Measurements from ENCODE around the gene KCNQ1. TPM values are rescaled to one million over a fixed set of nuclear protein-coding genes. Genes with fewer than 3 reads are reported as not detected.

The KCNQ1 gene
- total RNA-seq, 6 donors from 2014 or later: 18.0 to 45.4 (median 32.7) TPM

GRCh38 chr11:2409611-2410468 is 35.0 kb upstream of the KCNQ1 start:
- no peaks in the 10 kb centered on the region for H3K36me3 ChIP-seq
- ATAC-seq (ENCODE audit: low FRiP score in 2 of 2) (no peak), DNase-seq (peak in 1 of 2 donors; percentile 70)
- H3K27me3 ChIP-seq: peaks cover 0 to 5% (median 0%) of the 10 kb centered on the region in 4 donors
- 49 to 60% methylated on average over 32 to 33 of the region's 42 CpGs for WGBS, 2 donors
- H3K4me3 ChIP-seq: no peak overlapping the region
- H3K27ac ChIP-seq: no peak overlapping the region
- no peak for TF ChIP-seq EP300 (IDR thresholded peaks at IDR 0.05)
- no peak for TF ChIP-seq POLR2AphosphoS5 (IDR thresholded peaks at IDR 0.05)
- TF ChIP-seq, protein P1, sequence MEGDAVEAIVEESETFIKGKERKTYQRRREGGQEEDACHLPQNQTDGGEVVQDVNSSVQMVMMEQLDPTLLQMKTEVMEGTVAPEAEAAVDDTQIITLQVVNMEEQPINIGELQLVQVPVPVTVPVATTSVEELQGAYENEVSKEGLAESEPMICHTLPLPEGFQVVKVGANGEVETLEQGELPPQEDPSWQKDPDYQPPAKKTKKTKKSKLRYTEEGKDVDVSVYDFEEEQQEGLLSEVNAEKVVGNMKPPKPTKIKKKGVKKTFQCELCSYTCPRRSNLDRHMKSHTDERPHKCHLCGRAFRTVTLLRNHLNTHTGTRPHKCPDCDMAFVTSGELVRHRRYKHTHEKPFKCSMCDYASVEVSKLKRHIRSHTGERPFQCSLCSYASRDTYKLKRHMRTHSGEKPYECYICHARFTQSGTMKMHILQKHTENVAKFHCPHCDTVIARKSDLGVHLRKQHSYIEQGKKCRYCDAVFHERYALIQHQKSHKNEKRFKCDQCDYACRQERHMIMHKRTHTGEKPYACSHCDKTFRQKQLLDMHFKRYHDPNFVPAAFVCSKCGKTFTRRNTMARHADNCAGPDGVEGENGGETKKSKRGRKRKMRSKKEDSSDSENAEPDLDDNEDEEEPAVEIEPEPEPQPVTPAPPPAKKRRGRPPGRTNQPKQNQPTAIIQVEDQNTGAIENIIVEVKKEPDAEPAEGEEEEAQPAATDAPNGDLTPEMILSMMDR (IDR thresholded peaks at IDR 0.05): no peak
- no peak for TF ChIP-seq POLR2A (IDR thresholded peaks at IDR 0.05)
- no peaks in the 10 kb centered on the region for H3K9me3 ChIP-seq
- H3K4me1 ChIP-seq: no peaks in the 10 kb centered on the region

GRCh38 chr11:2410616-2411015 is 34.2 kb upstream of the KCNQ1 start:
- TF ChIP-seq POLR2AphosphoS5 (IDR thresholded peaks at IDR 0.05) (no peak), POLR2A (IDR thresholded peaks at IDR 0.05) (no peak), EP300 (IDR thresholded peaks at IDR 0.05) (no peak)
- TF ChIP-seq, protein P1 (IDR thresholded peaks at IDR 0.05): no peak
- Histone ChIP-seq H3K4me1 (no peaks in the 10 kb centered on the region), H3K9me3 (no peaks in the 10 kb centered on the region), H3K4me3 (no peak overlapping the region), H3K27ac (no peak overlapping the region), H3K27me3 (peaks cover 0 to 5% (median 0%) of the 10 kb centered on the region in 4 donors), H3K36me3 (no peaks in the 10 kb centered on the region)
- no peak for DNase-seq
- 81% methylated on average over 8 of the region's 9 CpGs; no CpG with 5 or more reads in 1 of the 2 donors for WGBS, 2 donors
- ATAC-seq (ENCODE audit: low FRiP score in 2 of 2): no peak

DNA sequence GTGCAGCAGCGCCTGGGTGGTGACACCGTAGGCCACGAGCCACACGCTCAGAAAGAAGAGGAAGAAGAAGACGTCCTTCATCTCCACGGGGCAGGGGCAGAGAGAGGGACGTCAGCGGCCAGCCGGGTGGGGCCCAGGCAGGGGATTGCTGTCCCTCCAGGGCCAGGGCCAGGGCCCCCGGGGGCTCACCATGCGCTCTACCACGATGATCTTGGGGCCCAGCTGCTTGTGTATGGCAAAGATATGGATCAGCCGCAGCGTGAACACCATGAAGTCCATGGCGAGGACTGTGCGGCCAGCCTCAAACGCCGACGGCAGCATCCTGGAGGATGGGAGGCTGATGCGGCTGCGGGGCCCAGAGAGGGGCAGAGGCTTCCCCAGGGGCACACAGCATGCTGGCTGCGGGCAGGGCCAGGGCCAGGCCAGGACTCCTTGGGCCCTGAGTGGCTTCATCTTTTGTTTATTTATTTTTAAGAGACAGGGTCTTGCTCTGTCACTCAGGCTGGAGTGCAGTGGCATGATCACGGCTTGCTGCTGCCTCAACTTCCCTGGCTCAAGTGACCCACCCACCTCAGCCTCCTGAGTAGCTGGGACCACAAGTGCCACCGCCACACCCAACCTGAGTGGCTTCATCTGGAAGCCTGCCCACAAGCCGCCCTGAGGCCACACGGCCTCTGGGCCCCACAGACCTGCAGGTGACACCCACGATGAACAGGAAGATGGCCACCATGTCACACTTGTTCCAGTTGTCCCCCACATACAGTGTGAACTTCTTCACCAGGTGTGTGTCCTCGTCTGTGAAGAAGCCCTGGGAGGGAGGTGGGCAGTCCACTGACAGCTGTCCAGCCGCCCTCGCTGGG is 33.1 kb upstream of the KCNQ1 start:
- Histone ChIP-seq H3K36me3 (no peaks in the 10 kb centered on the region), H3K27ac (no peak overlapping the region), H3K4me1 (no peaks in the 10 kb centered on the region), H3K9me3 (no peaks in the 10 kb centered on the region), H3K4me3 (no peak overlapping the region), H3K27me3 (peaks cover 0 to 5% (median 0%) of the 10 kb centered on the region in 4 donors)
- 77% methylated on average over 18 to 24 of the region's 30 CpGs for WGBS, 2 donors
- ATAC-seq (ENCODE audit: low FRiP score in 2 of 2) (no peak), DNase-seq (peak in 1 of 2 donors; percentile 72)
- TF ChIP-seq POLR2A (IDR thresholded peaks at IDR 0.05) (no peak), POLR2AphosphoS5 (IDR thresholded peaks at IDR 0.05) (no peak), EP300 (IDR thresholded peaks at IDR 0.05) (no peak)
- TF ChIP-seq, protein P1 (IDR thresholded peaks at IDR 0.05): no peak

GRCh38 chr11:2412323-2412722 is 32.5 kb upstream of the KCNQ1 start:
- no peaks in the 10 kb centered on the region for H3K9me3 ChIP-seq
- 60 to 97% methylated on average over 2 to 6 of the region's 6 CpGs for WGBS, 2 donors
- ATAC-seq (ENCODE audit: low FRiP score in 2 of 2) (no peak), DNase-seq (no peak)
- TF ChIP-seq EP300 (IDR thresholded peaks at IDR 0.05) (no peak), POLR2A (IDR thresholded peaks at IDR 0.05) (no peak), POLR2AphosphoS5 (IDR thresholded peaks at IDR 0.05) (no peak)
- TF ChIP-seq, protein P1 (IDR thresholded peaks at IDR 0.05): no peak
- no peaks in the 10 kb centered on the region for H3K36me3 ChIP-seq
- H3K4me1 ChIP-seq: no peaks in the 10 kb centered on the region
- H3K27me3 ChIP-seq: peaks cover 0 to 5% (median 0%) of the 10 kb centered on the region in 4 donors
- no peak overlapping the region for H3K4me3 ChIP-seq
- H3K27ac ChIP-seq: no peak overlapping the region

Data from upper lobe of left lung (tissue), 6 donors.